DMS114 treated with DMSO at 0.1 percent for 48 hours (cell line): ENCODE results near the gene UBE2U.
A peak's percentile ranks its signal among the peaks of the same experiment; 100 is the strongest.
"Not testable (repeated sequence)": the region's sequence is repeated elsewhere in the genome, so short reads cannot be mapped to it uniquely, and the experiment has no call there.

ENCODE experiments used
- DNase-seq: peaks from one replicate; lab custom pipeline; 2025; ENCODE audit not compliant: unreplicated experiment; lab: John Stamatoyannopoulos, UW

The UBE2U gene

GRCh38 chr1:64236541-64236954 is 33.1 kb downstream of the UBE2U start:
- DNase-seq, result no peak

GRCh38 chr1:64239519-64239918 is 36.1 kb downstream of the UBE2U start:
- DNase-seq, result not testable (repeated sequence)

- no peak for DNase-seq
These were observed 36.8 kb downstream of the UBE2U start for GRCh38 chr1:64240206-64240605.

- no peak for DNase-seq
These were observed 37.6 kb downstream of the UBE2U start for GRCh38 chr1:64241069-64241468.

GRCh38 chr1:64242895-64243756 is 39.7 kb downstream of the UBE2U start:
- DNase-seq, result peak; percentile 12

GRCh38 chr1:64243757-64244080 is 40.3 kb downstream of the UBE2U start:
- DNase-seq, result no peak

GRCh38 chr1:64245495-64245894 is 42.1 kb downstream of the UBE2U start:
- DNase-seq, result peak; percentile 39

- peak; percentile 64 for DNase-seq
These were observed 43.0 kb downstream of the UBE2U start for GRCh38 chr1:64246294-64246917.

- no peak for DNase-seq
These were observed 44.6 kb downstream of the UBE2U start for GRCh38 chr1:64248065-64248464.

- DNase-seq, result not testable (repeated sequence)
These were observed 47.0 kb downstream of the UBE2U start for GRCh38 chr1:64250472-64250871.

GRCh38 chr1:64251971-64252370 is 48.5 kb downstream of the UBE2U start:
- DNase-seq, result no peak

- DNase-seq, result not testable (repeated sequence)
These were observed 53.8 kb downstream of the UBE2U start for GRCh38 chr1:64257233-64257632.

- DNase-seq, result not testable (repeated sequence)
These were observed 55.0 kb downstream of the UBE2U start for GRCh38 chr1:64258444-64258843.

GRCh38 chr1:64263335-64263734 is 59.9 kb downstream of the UBE2U start:
- no peak for DNase-seq

- no peak for DNase-seq
These were observed 60.4 kb downstream of the UBE2U start for GRCh38 chr1:64263856-64264255.

GRCh38 chr1:64265141-64265540 is 61.7 kb downstream of the UBE2U start:
- DNase-seq, result no peak

GRCh38 chr1:64266991-64267390 is 63.6 kb downstream of the UBE2U start:
- no peak for DNase-seq

- DNase-seq, result peak; percentile 81
These were observed 65.5 kb downstream of the UBE2U start for GRCh38 chr1:64268653-64269557.

- no peak for DNase-seq
These were observed 66.1 kb downstream of the UBE2U start for GRCh38 chr1:64269558-64269884.

- DNase-seq, result no peak
These were observed 76.6 kb downstream of the UBE2U start for GRCh38 chr1:64280001-64280400.

- DNase-seq, result no peak
These were observed 78.9 kb downstream of the UBE2U start for GRCh38 chr1:64282351-64282750.

GRCh38 chr1:64287071-64287470 is 83.6 kb downstream of the UBE2U start:
- no peak for DNase-seq
